ENCODE measurements around the gene SLC22A23. TPM values are rescaled to one million over a fixed set of nuclear protein-coding genes. Genes with fewer than 3 reads are reported as not detected.
A peak's percentile ranks its signal among the peaks of the same experiment; 100 is the strongest.

SLC22A23 gene
- total RNA-seq, 1 donor from 2014 or later, result 5.4 TPM

GRCh38 chr6:3451498-3451897 is 5.4 kb downstream of the SLC22A23 start:
- no peak for ATAC-seq (ENCODE audit: poor library complexity)
- DNase-seq, result no peak
- intact Hi-C loops (cut with DNase I), result no loop called here

GRCh38 chr6:3450888-3451287 is 6.0 kb downstream of the SLC22A23 start:
- intact Hi-C loops (cut with DNase I), result no loop called here
- ATAC-seq (ENCODE audit: poor library complexity) (no peak), DNase-seq (no peak)

- ATAC-seq (ENCODE audit: poor library complexity) (no peak), DNase-seq (no peak)
- intact Hi-C loops (cut with DNase I), result no loop called here
Observed at GRCh38 chr6:3449750-3450305, 7.0 kb downstream of the SLC22A23 start.

- DNase-seq (no peak), ATAC-seq (ENCODE audit: poor library complexity) (no peak)
- intact Hi-C loops (cut with DNase I), result no loop called here
Observed at GRCh38 chr6:3449321-3449720, 7.5 kb downstream of the SLC22A23 start.

GRCh38 chr6:3447005-3447404 is 9.8 kb downstream of the SLC22A23 start:
- ATAC-seq (ENCODE audit: poor library complexity) (no peak), DNase-seq (no peak)
- intact Hi-C loops (cut with DNase I), result no loop called here

- intact Hi-C loops (cut with DNase I), result no loop called here
- DNase-seq (no peak), ATAC-seq (ENCODE audit: poor library complexity) (no peak)
Observed at GRCh38 chr6:3446184-3446583, 10.7 kb downstream of the SLC22A23 start.

GRCh38 chr6:3444276-3445088 is 12.4 kb downstream of the SLC22A23 start:
- ATAC-seq (ENCODE audit: poor library complexity), result no peak
- intact Hi-C loops (cut with DNase I), result no loop called here
- DNase-seq, result no peak

GRCh38 chr6:3443221-3443515 is 13.7 kb downstream of the SLC22A23 start:
- ATAC-seq (ENCODE audit: poor library complexity) (no peak), DNase-seq (no peak)
- intact Hi-C loops (cut with DNase I), result no loop called here

- no peak for DNase-seq
- intact Hi-C loops (cut with DNase I), result no loop called here
- ATAC-seq (ENCODE audit: poor library complexity), result no peak
Observed at GRCh38 chr6:3442431-3443220, 14.2 kb downstream of the SLC22A23 start.

GRCh38 chr6:3440911-3441310 is 15.9 kb downstream of the SLC22A23 start:
- intact Hi-C loops (cut with DNase I), result no loop called here
- ATAC-seq (ENCODE audit: poor library complexity), result no peak
- DNase-seq, result no peak

GRCh38 chr6:3439961-3440360 is 16.9 kb downstream of the SLC22A23 start:
- intact Hi-C loops (cut with DNase I), result no loop called here
- ATAC-seq (ENCODE audit: poor library complexity) (no peak), DNase-seq (no peak)

- no peak for ATAC-seq (ENCODE audit: poor library complexity)
- no peak for DNase-seq
- intact Hi-C loops (cut with DNase I), result no loop called here
Observed at GRCh38 chr6:3438190-3439167, 18.4 kb downstream of the SLC22A23 start.

GRCh38 chr6:3433005-3433404 is 23.8 kb downstream of the SLC22A23 start:
- DNase-seq, result no peak
- intact Hi-C loops (cut with DNase I), result no loop called here
- peak; percentile 53 for ATAC-seq (ENCODE audit: poor library complexity)

- no peak for DNase-seq
- intact Hi-C loops (cut with DNase I), result no loop called here
Observed at GRCh38 chr6:3432416-3432815, 24.4 kb downstream of the SLC22A23 start.

GRCh38 chr6:3431994-3432393 is 24.9 kb downstream of the SLC22A23 start:
- intact Hi-C loops (cut with DNase I), result no loop called here
- no peak for DNase-seq
- no peak for ATAC-seq (ENCODE audit: poor library complexity)

More at GRCh38 chr6:3432416-3432815, 24.4 kb downstream of the SLC22A23 start:
- ATAC-seq (ENCODE audit: poor library complexity), result no peak

GRCh38 chr6:3429211-3429610 is 27.6 kb downstream of the SLC22A23 start:
- ATAC-seq (ENCODE audit: poor library complexity) (no peak), DNase-seq (no peak)
- intact Hi-C loops (cut with DNase I), result no loop called here

GRCh38 chr6:3428700-3429099 is 28.1 kb downstream of the SLC22A23 start:
- intact Hi-C loops (cut with DNase I), result no loop called here
- DNase-seq (no peak), ATAC-seq (ENCODE audit: poor library complexity) (no peak)

GRCh38 chr6:3428247-3428646 is 28.6 kb downstream of the SLC22A23 start:
- DNase-seq (no peak), ATAC-seq (ENCODE audit: poor library complexity) (no peak)

GRCh38 chr6:3427687-3428085 is 29.2 kb downstream of the SLC22A23 start:
- DNase-seq (peak; percentile 46), ATAC-seq (ENCODE audit: poor library complexity) (no peak)
- intact Hi-C loops (cut with DNase I), result no loop called here

More at GRCh38 chr6:3428247-3428646, 28.6 kb downstream of the SLC22A23 start:
- intact Hi-C loops (cut with DNase I), result no loop called here

All from Right ventricle myocardium superior (tissue), 1 donor.